OCI-LY7 (cell line): ENCODE results near the gene KCNB1.

Source experiments
- CTCF ChIP-seq: fragments of 200-600 bp; sonication (generic); conservative IDR thresholded peaks from 2 replicates; pipeline ENCODE4 v1.5.1; 2014; ENCODE audit warnings: mild to moderate bottlenecking, antibody characterized with exemption, low read length, moderate library complexity, mixed read lengths
- EZH2phosphoT487 ChIP-seq: fragments of 200-600 bp; sonication (generic); IDR thresholded peaks from 2 replicates; pipeline ENCODE4 v1.6.1; 2018; ENCODE audit warnings: low read depth, borderline replicate concordance, mild to moderate bottlenecking, mixed run types, antibody characterized with exemption, low read length, moderate library complexity, mixed read lengths

DNA sequence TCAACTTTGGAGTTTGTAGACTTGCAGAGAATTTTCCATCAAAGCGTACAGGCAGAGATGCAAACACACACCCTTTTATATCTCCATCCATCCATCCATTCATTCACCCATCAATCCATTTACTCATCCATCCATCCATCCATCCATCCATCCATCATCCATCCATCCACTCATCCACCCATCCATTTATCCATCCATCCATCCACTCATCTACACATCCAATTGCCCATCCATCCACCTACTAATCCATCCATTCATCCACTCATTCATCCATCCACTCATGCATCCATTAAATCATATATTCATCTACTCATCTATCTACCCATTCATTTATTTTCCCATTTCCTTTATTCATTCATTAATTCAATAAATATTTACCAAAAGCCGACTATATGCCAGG lies 52.1 kb downstream of the KCNB1 start:
- TF ChIP-seq CTCF (no peak), EZH2phosphoT487 (no peak)
